ENCODE measurements around the gene ASXL3.

GRCh38 chr18:33581856-33582255 is 3.8 kb downstream of the ASXL3 start:
- TF ChIP-seq MAX (IDR thresholded peaks at IDR 0.05; ENCODE audit: insufficient read depth, insufficient read length) = no peak
- no peak for TF ChIP-seq CTCF (IDR thresholded peaks at IDR 0.05; ENCODE audit: extremely low read depth in 1 of 2, insufficient read depth in 1 of 2, low read depth in 1 of 2, low read length in 2 of 2)
- no peak for TF ChIP-seq POLR2AphosphoS5 (IDR thresholded peaks at IDR 0.05; ENCODE audit: insufficient read depth, low read depth, low read length)
- no peak for TF ChIP-seq POLR2A (IDR thresholded peaks at IDR 0.05; ENCODE audit: low read depth, low read length)
